Lower leg skin (tissue), 3 donors: ENCODE data around the gene ATG5.

Experiments
- POLR2A ChIP-seq, 2 donors: fragments of 450-650 bp; IDR thresholded peaks; one replicate each; pipeline ENCODE4 v1.6.1; 2016 to 2017; ENCODE audit warnings: antibody characterized with exemption in 2 of 2, mild to moderate bottlenecking in 1 of 2, moderate library complexity in 1 of 2
- TF ChIP-seq, protein P1 (sequence below), 3 donors: fragments of 450-650 bp; IDR thresholded peaks; one replicate each; pipeline ENCODE4 v1.5.1; 2016; ENCODE audit warnings: antibody characterized with exemption in 3 of 3, mild to moderate bottlenecking in 3 of 3, moderate library complexity in 2 of 3

- TF ChIP-seq, protein P1, sequence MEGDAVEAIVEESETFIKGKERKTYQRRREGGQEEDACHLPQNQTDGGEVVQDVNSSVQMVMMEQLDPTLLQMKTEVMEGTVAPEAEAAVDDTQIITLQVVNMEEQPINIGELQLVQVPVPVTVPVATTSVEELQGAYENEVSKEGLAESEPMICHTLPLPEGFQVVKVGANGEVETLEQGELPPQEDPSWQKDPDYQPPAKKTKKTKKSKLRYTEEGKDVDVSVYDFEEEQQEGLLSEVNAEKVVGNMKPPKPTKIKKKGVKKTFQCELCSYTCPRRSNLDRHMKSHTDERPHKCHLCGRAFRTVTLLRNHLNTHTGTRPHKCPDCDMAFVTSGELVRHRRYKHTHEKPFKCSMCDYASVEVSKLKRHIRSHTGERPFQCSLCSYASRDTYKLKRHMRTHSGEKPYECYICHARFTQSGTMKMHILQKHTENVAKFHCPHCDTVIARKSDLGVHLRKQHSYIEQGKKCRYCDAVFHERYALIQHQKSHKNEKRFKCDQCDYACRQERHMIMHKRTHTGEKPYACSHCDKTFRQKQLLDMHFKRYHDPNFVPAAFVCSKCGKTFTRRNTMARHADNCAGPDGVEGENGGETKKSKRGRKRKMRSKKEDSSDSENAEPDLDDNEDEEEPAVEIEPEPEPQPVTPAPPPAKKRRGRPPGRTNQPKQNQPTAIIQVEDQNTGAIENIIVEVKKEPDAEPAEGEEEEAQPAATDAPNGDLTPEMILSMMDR (IDR thresholded peaks at IDR 0.05): no peak
- TF ChIP-seq POLR2A (IDR thresholded peaks at IDR 0.05): no peak
These were observed 48.1 kb upstream of the ATG5 start for GRCh38 chr6:106373502-106374239.
